ENCODE measurements around the gene BEND6. TPM values are rescaled to one million over a fixed set of nuclear protein-coding genes. Genes with fewer than 3 reads are reported as not detected.

BEND6 gene
- total RNA-seq, 1 experiment from 2014 or later: not detected

DNA sequence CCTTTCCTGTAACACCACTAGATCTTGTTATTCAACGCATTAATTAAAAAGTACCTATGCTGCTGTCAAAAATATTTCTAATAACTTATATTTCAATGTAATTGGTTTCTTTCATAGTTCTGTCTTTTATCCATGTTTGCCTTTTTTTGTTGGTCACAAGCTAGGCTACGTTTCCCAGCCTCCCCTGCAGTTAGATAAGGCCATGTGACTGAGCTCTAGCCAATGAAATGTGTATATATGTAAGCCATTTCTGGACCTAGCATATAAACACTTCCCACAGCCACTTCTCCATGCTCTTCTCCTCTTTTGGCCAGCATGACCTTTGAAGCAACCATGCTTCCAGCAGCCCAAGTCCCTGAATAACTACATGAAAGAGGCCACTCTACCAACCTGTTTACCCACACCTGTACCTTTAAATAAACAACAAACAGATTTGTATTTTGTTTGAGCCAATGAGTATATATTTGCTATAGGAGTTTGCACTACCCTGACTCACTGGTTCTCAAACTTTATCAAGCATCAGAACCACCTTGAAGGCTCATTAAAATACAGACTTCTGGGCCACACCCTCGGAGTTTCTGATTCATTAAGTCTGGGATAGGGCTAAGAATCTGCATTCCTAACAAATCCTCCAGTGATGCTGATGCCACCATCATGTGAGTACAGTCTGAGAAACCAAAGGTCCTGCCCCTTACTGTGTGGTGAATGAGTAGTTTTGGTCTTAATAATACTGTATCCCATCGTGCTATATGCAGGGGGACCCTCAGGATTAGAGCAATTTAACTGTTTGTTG, 45.6 kb upstream of the BEND6 start:
- H3K27me3 Mint-ChIP-seq (ENCODE audit: insufficient read depth, unreplicated experiment): peaks cover 2% of the 10 kb centered on the region
- no peaks in the 10 kb centered on the region for H3K36me3 ChIP-seq (ENCODE audit: control insufficient read depth, insufficient read depth, low read length)
- no peak overlapping the region for H3K27ac Mint-ChIP-seq (ENCODE audit: unreplicated experiment)
- no TSS peak for BruUV-seq (replicated peaks)
- ChIA-PET POLR2A (no interaction called here), CTCF (no interaction called here)
- H3K4me1 ChIP-seq: no peaks in the 10 kb centered on the region
- DNase-seq: no peak
- intact Hi-C loops (cut with micrococcal nuclease; ENCODE audit: unreplicated experiment): no loop called here
- no peaks in the 10 kb centered on the region for H3K4me1 Mint-ChIP-seq (ENCODE audit: low read depth, unreplicated experiment)
- H3K36me3 Mint-ChIP-seq (ENCODE audit: insufficient read depth, unreplicated experiment): no peaks in the 10 kb centered on the region
- H3K4me3 ChIP-seq (ENCODE audit: low read depth, low read length): no peak overlapping the region
- TF ChIP-seq, protein P1, sequence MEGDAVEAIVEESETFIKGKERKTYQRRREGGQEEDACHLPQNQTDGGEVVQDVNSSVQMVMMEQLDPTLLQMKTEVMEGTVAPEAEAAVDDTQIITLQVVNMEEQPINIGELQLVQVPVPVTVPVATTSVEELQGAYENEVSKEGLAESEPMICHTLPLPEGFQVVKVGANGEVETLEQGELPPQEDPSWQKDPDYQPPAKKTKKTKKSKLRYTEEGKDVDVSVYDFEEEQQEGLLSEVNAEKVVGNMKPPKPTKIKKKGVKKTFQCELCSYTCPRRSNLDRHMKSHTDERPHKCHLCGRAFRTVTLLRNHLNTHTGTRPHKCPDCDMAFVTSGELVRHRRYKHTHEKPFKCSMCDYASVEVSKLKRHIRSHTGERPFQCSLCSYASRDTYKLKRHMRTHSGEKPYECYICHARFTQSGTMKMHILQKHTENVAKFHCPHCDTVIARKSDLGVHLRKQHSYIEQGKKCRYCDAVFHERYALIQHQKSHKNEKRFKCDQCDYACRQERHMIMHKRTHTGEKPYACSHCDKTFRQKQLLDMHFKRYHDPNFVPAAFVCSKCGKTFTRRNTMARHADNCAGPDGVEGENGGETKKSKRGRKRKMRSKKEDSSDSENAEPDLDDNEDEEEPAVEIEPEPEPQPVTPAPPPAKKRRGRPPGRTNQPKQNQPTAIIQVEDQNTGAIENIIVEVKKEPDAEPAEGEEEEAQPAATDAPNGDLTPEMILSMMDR (IDR thresholded peaks at IDR 0.05; ENCODE audit: insufficient read depth in 1 of 2, low read depth in 1 of 2, low read length in 1 of 2, severe bottlenecking in 1 of 2, unreplicated experiment in 1 of 2): no peak
- no peaks in the 10 kb centered on the region for H3K27me3 ChIP-seq (replicated peaks; ENCODE audit: control insufficient read depth, insufficient read depth, low read length)
- no peaks in the 10 kb centered on the region for H3K9me3 Mint-ChIP-seq (ENCODE audit: unreplicated experiment)
- no peak overlapping the region for H3K4me3 Mint-ChIP-seq (ENCODE audit: unreplicated experiment)
- no peaks in the 10 kb centered on the region for H3K9me3 ChIP-seq

- Mint-ChIP-seq H3K27ac (ENCODE audit: unreplicated experiment) (no peak overlapping the region), H3K36me3 (ENCODE audit: insufficient read depth, unreplicated experiment) (no peaks in the 10 kb centered on the region), H3K4me3 (ENCODE audit: unreplicated experiment) (no peak overlapping the region), H3K27me3 (ENCODE audit: insufficient read depth, unreplicated experiment) (no peaks in the 10 kb centered on the region), H3K4me1 (ENCODE audit: low read depth, unreplicated experiment) (no peaks in the 10 kb centered on the region), H3K9me3 (ENCODE audit: unreplicated experiment) (no peaks in the 10 kb centered on the region)
- Histone ChIP-seq H3K9me3 (no peaks in the 10 kb centered on the region), H3K4me1 (no peaks in the 10 kb centered on the region), H3K27me3 (replicated peaks; ENCODE audit: control insufficient read depth, insufficient read depth, low read length) (no peaks in the 10 kb centered on the region), H3K36me3 (ENCODE audit: control insufficient read depth, insufficient read depth, low read length) (no peaks in the 10 kb centered on the region), H3K4me3 (ENCODE audit: low read depth, low read length) (no peak overlapping the region)
- DNase-seq: no peak
- ChIA-PET CTCF (interaction anchor here (0.6 kb wide), 1 partner anchor 72 kb away, joined by 3 read pairs; no protein-coding TSS in a partner anchor), POLR2A (no interaction called here)
- BruUV-seq (replicated peaks): no TSS peak
- TF ChIP-seq, protein P1 (IDR thresholded peaks at IDR 0.05; ENCODE audit: insufficient read depth in 1 of 2, low read depth in 1 of 2, low read length in 1 of 2, severe bottlenecking in 1 of 2, unreplicated experiment in 1 of 2): no peak
- intact Hi-C loops (cut with micrococcal nuclease; ENCODE audit: unreplicated experiment): no loop called here
Observed at GRCh38 chr6:56911847-56912246, 43.1 kb upstream of the BEND6 start.

DNA sequence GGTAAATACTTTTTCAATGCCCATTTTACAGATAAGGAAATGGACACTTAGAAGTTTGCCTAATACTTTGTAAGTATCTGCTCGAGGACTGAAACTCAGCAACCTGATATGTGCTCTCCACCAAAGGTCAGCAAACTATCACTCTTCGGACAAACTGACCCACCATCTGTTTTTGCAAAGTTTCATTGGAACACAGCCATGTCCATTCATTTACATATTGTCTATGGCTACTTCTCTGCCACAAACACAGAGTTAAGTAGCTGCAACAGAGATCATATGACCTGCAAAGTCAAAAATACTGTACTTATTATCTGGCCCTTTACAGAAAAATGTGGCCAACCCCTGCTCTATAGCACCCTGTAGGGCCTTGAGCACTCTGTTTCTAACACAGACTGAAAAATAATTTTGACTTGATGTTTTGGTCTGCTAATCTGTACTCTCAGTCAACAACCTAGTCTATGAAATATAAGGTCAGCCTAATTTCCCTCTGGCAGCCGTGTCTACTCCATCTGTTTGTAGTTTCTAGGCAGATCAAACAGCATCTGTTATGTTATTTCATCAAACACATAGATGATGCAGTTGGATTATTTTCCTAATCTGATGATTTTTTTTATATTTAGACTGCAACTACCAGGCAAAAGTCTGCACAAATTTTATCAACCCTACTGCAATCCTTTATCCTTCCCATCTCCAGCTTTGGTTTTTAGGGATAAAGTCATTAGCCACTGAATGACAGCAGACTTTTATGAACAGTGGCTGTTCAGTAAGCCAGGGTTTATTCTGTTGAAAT, 41.4 kb upstream of the BEND6 start:
- H3K9me3 Mint-ChIP-seq (ENCODE audit: unreplicated experiment): no peaks in the 10 kb centered on the region
- CTCF ChIA-PET: no interaction called here
- no peaks in the 10 kb centered on the region for H3K36me3 Mint-ChIP-seq (ENCODE audit: insufficient read depth, unreplicated experiment)

More for the DNA sequence above, 41.4 kb upstream of the BEND6 start:
- Histone ChIP-seq H3K27me3 (replicated peaks; ENCODE audit: control insufficient read depth, insufficient read depth, low read length) (no peaks in the 10 kb centered on the region), H3K36me3 (ENCODE audit: control insufficient read depth, insufficient read depth, low read length) (no peaks in the 10 kb centered on the region), H3K4me3 (ENCODE audit: low read depth, low read length) (no peak overlapping the region), H3K4me1 (no peaks in the 10 kb centered on the region), H3K9me3 (no peaks in the 10 kb centered on the region)
- Mint-ChIP-seq H3K4me1 (ENCODE audit: low read depth, unreplicated experiment) (no peaks in the 10 kb centered on the region), H3K27ac (ENCODE audit: unreplicated experiment) (no peak overlapping the region), H3K4me3 (ENCODE audit: unreplicated experiment) (no peak overlapping the region), H3K27me3 (ENCODE audit: insufficient read depth, unreplicated experiment) (no peaks in the 10 kb centered on the region)
- POLR2A ChIA-PET: no interaction called here
- no TSS peak for BruUV-seq (replicated peaks)
- intact Hi-C loops (cut with micrococcal nuclease; ENCODE audit: unreplicated experiment): no loop called here
- no peak for DNase-seq
- TF ChIP-seq, protein P1 (IDR thresholded peaks at IDR 0.05; ENCODE audit: insufficient read depth in 1 of 2, low read depth in 1 of 2, low read length in 1 of 2, severe bottlenecking in 1 of 2, unreplicated experiment in 1 of 2): no peak

Data from Caco-2 (cell line).